ENCODE data around the gene ZDHHC19.
A peak's percentile ranks its signal among the peaks of the same experiment; 100 is the strongest.
"Not testable (repeated sequence)": the region's sequence is repeated elsewhere in the genome, so short reads cannot be mapped to it uniquely, and the experiment has no call there.

Gene ZDHHC19

GRCh38 chr3:196198771-196199753 lies 12.1 kb downstream of the ZDHHC19 start:
- DNase-seq = no peak

DNA sequence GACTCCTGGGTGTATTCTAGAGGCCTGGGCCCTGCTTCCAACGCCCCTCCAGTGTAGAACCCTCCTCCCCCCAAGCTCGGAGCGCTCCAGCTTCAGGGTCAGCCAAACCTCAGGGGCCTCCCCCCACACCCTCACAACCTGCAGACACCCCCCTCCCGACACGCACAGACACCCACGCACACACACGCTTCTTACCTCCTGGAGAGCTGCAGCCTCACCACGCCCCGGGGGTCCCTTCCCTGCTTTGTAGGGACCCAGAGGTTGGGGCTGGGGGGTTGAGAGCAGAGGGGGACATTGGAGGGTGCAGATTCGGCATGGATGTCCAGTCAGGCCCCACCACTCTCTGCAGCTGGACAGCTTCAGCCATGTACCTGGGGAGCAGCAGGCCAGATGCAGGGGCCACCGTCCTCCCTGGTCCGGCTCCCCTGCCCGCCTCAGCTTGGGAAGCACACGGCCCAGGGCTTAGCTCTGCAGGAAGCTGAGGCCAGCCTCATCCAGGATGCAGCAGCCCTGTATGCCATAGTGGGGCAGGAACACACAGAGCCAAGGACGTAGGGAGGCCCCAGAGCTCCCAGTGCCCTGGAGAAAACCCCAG lies 13.0 kb downstream of the ZDHHC19 start:
- DNase-seq = no peak

DNA sequence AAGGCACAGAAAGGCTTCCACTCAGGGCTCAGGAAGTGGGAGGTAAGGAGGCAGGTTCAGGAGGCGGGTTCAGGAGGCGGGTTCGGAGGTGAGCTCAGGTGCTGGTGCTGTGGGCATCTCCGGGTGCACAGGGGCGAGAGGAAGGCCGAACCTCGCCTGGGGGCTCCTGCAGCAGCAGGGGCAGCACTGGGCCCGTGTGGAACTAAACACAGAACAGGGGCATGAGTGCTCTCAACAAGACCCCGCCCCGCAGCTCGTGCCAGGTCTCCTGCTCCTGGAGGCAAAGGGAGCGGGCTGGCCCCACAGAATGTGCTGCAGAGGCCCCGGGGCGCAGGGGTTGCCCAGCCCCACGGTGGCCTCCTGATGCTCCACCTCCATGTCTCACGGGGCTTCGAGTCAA lies 13.7 kb downstream of the ZDHHC19 start:
- no peak for DNase-seq

DNA sequence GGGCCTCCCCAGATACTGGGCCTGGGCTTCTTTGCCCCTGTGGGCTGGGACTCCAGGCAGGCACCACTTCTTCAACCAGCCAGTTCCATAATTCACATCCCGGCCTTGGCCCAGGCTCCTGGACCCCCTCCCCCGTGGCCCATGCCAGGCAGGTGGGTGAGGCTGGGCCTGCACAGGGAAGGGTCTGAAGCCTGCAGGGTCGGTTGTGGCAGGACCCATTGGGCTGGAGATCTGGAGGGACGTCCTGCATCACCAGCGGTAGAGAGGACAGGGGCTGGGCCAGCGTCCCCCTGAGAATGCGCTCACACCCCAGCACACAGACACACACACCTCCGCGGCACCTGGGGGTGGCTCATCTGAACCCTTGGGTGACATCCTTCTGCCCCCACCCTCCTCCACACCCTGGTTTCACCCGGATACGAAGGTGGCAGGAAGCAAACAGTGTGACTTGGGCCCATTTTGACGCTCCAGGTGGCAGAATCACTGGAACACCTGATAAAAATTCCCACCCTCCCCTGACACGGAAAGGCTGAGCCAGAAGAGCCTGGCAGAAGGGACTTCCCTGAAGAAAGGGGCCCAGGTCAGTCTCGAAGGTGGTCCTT lies 15.4 kb downstream of the ZDHHC19 start:
- DNase-seq = no peak

- no peak for DNase-seq
Observed at GRCh38 chr3:196194542-196194915, 16.7 kb downstream of the ZDHHC19 start.

DNA sequence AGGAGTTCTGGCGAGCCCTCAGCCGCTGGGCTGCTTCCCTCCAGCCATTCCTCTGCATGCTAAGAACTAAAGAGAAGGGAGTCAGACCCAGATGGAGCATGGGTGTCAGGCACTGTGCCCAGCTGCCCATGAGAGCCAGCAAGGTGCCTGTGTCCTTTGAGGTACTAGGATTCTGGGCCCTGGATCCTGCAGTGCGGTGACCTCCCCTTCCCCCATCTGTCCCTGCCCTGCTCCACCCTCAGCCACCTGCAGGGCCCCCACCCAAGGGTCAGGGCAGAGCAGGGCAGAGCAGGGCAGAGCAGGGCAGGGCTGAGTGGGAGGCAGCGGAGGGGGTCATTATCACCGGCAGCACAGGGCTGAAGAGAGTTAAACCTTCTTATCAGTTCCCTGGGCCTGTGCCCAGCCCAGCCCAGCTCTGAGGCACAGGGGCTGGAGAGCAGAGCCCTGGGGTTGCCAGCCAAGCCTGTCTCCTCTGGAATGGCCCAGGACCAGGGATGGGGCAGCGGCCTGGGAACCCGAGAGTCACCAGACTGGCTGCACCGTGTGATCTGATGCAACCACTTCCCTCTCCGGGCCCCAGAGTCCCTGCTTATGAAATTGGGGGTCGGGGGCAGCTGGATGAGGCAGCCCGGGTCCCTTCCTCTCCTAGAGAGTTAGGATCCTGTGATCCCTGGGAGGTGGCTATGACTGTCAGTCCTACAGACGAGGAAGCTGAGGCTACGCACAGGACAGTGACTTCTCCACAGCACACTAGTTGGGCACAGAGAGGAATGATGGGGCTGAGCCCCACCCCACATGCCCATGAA lies 17.3 kb downstream of the ZDHHC19 start:
- DNase-seq = peak in 1 of 2 donors; percentile 45

- DNase-seq = no peak
Observed at GRCh38 chr3:196193133-196193735, 18.0 kb downstream of the ZDHHC19 start.

DNA sequence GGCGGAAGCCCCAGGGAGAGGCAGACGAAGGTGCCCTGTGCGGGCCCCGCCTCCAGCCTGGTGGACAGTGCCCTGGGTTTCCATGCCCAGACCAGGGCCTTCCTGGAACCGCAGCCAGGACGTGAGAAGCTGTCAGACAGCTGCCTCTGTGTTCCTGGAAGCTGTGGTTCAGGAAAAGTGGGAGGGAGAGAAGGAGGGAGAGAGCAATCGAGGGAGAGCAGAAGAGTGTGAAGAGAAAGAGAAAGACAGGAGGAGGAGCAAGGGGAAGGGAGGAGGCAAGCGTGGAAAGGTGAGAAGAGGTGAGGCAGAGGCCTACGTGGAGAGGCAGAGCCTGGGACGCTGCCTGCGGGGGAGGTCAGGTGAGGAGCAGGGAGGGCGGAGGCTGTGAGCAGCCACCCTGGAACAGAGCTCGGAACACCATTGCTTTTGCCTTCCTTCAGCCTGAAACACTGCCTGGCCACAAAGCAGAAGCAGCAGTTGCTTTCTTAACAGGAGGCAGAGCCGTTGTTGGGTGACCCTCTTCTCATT lies 18.6 kb downstream of the ZDHHC19 start:
- DNase-seq = peak; percentile 20 to 33

DNA sequence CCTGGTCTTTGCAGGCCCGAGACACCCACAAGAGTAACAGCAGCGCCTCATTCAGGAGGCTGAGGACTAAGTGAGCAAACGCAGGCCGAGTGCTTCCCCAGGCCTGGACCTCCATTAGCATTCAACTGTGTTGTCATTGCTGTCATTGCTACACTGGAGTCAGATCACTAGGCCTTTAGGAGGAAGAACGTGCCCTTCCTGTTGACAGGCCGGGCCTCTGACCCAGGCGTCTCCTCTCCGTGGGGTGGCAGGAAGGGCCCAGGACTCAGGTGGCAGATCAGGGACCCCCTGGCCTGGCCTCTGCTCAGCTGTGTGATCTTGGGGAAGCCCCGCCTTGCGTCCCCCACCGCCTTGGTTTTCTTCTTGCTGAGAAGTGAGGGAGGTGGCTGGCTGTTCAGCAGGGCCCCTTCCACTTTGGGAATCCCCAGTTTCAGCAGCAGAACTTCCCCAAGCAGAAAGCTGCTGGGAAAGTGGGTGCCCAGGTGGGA lies 19.1 kb downstream of the ZDHHC19 start:
- DNase-seq = peak; percentile 76

- DNase-seq = no peak
Observed at GRCh38 chr3:196189566-196190347, 21.4 kb downstream of the ZDHHC19 start.

DNA sequence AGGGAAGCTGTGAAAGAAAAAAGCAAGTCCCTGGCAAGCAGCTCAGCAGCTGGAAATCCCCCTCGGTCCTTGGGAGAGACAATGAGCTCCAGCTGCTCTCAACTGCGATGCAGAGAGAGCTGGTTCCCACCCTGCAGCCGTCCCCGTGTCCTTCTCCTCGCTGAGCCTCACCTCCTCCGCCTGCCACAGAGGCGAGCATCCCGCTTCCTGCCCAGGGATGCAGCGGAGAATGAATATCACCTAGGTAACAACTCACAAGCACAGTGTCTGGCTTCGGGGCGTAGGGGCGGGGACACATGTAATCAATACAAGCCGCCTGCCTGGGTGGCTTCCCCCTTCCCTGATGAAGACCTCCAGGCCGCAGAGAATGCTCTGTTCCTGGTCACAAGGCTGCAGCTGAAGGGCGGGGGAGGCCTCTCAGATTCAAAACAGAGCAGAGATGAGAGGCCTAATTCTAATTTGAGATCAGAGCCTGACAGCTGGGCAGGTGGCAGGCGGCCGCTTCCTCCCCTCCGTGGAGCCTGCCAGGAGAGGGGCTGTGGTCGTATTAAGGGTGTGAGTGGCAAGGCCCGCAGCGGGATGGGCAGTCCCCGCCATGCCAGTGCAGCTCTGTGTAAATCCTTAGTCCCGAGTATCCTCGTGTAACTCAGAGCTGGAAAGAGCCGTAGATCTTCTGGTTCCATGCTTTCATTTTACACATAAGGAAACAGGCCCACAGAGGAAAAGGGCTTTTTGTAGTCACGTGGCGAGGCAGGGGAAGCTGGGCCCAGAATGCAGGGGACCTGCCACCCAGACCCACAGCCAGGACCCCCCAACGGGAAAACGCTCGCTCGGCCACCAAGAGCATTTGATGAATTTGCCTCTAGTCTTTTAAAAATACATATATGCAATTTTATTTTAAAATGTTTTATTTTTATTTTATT lies 24.3 kb downstream of the ZDHHC19 start:
- peak in 1 of 2 donors; percentile 37 for DNase-seq

- no peak for DNase-seq
Observed at GRCh38 chr3:196184881-196185280, 26.3 kb downstream of the ZDHHC19 start.

DNA sequence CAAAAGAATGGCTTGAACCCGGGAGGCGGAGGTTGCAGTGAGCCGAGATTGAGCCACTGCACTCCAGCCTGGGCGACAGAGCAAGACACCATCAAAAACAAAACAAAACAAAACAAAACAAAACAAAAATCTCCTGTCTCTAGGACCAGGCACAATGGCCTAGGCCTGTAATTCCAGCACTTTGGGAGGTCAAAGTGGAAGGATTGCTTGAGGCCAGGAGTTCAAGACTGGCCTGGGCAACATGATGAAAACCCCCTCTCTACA lies 27.1 kb downstream of the ZDHHC19 start:
- not testable (repeated sequence) for DNase-seq

DNA sequence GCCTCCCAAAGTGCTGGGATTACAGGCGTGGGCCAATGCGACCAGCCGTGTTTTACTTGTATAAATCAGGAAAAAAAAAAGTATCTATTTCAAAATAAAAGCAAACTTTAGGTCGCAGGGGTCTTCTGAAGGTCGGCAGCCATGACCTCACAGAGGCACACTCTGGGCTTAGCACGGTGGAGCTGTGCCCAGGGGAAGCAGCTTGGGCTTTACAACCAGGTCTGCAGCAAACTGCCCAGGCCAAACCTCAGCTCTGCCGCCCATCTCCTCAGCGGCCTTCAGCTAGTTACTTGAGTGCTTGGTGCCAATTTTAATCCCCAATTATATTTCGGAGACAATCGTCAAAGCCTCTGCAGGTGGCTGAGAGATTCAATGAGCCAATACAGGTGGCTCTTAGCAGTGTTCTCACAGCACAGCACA lies 30.1 kb downstream of the ZDHHC19 start:
- no peak for DNase-seq

DNA sequence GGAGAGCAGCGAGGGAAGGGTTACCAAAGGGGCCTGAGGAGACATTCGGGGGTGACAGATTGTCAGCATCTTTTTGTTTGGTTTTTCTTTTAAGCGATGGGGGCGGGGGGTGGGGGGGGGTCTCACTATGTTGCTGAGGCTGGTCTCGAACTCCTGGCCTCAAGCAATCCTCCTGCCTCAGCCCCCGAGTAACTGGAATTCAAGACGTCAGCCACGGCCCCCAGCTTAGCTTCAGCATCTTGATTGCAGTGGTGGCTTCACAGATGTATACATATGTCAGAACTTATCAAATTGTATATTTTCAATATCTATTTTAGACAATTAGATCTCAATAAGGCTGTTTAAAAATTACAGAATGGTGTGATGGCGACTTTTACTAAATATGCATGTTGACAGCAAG lies 30.9 kb downstream of the ZDHHC19 start:
- DNase-seq = no peak

DNA sequence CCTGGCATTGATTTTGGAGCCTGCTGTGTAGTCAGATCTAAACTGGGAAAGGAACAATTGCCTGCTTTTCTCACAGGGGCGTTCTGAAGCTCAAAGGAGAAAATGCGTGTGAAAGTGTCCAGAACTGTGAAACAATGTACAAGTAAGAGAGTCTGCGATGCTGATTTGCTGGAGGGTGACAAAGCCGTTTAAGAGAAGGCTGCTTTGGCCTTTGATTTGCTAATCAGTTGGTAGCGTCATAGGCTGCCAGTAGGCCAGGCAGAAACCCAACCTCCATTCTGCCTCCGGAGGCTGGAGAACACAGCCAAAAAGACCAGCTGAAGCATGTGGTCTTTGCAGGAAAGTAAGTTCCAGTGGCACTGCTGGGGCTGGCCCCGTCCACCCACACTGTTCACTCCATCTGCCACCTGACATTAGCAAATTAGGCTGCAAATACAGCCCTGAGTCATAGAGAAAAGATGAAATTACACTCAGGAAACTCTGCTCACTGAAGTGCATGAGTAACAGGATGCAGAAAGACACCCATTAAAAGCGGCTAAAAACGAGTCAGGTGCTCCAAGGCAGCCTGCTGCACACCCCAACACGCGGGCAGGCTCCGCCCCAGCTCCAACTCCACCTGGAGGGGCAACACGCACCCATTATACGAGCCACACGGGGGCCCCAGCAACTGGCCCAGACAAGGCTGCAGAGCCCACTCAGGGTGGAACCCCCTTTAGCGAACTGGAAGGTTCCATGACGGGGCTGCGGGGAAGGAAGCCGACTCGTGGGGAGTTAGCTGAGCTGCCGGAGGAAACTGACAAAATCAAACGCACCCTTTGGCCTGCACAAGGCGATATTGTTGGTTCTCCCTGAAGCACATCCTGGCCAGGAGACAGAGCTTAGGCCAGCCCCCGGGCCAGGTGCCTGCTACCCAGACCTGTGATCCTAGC lies 31.6 kb downstream of the ZDHHC19 start:
- peak; percentile 84 to 86 for DNase-seq

DNA sequence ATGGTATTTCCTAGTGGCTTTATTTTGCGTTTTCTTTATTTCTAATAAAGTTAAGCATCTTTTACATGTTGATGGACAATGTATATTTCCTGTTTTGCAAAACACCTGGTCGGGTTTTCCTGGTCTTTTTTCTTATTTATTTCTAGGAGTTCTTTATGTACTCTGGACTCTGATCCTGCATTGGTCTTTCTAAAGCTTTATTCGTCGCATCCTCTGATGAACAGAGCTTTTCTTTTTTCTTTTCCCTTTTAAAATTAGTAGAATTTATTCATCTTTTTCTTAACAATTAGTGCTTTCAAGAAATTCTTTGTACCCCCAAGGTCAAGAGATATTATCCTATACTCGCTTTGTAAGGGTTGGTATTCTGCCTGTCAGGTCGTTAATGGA lies 32.2 kb downstream of the ZDHHC19 start:
- DNase-seq = no peak

GRCh38 chr3:196177967-196178366 lies 33.2 kb downstream of the ZDHHC19 start:
- DNase-seq = no peak

DNA sequence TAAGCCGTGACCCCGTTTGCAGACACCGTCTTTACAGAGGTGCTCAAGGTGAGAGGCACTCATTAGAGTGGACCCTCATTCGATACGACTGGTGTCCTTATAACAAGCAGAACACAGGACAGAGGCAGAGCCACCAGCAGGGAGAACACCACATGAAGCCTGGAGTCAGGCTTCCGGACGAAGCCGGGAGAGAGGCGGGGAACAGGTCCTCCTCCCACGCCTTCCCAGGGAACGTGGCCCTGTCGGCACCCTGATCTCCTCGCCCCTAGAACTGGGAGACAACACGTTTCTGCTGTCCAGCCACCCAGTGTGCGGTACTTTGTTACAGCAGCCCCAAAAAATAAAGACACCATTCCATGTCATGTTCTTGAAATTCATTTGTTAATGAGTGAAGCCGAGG lies 33.6 kb downstream of the ZDHHC19 start:
- DNase-seq = no peak
